ENCODE results near the gene TGFB2. TPM values are rescaled to one million over a fixed set of nuclear protein-coding genes. Genes with fewer than 3 reads are reported as not detected.

Gene TGFB2
- polyA plus RNA-seq, 1 donor from 2014 or later = 0.10 TPM

GRCh38 chr1:218447010-218447689, 102.0 kb downstream of the TGFB2 start:
- Histone ChIP-seq H3K4me2 (ENCODE audit: low read length) (no peak overlapping the region), H3K79me2 (replicated peaks; ENCODE audit: insufficient read depth, low read length) (no peaks in the 10 kb centered on the region), H4K20me1 (ENCODE audit: insufficient read depth) (no peaks in the 10 kb centered on the region), H2AFZ (ENCODE audit: low read depth, low read length) (no peak overlapping the region), H3K9me2 (ENCODE audit: insufficient read depth, low read length) (no peaks in the 10 kb centered on the region), H3K4me3 (ENCODE audit: low read length) (no peak overlapping the region), H3K9ac (ENCODE audit: low read length) (no peak overlapping the region), H3K27me3 (ENCODE audit: insufficient read depth, low read depth, low read length) (no peaks in the 10 kb centered on the region), H3F3A (ENCODE audit: insufficient read depth, low read length, poor library complexity, severe bottlenecking) (no peaks in the 10 kb centered on the region), H3K9me3 (ENCODE audit: low read length) (no peaks in the 10 kb centered on the region), H3K27ac (ENCODE audit: low read length) (no peak overlapping the region), H3K36me3 (ENCODE audit: insufficient read depth, low read length) (no peaks in the 10 kb centered on the region)
- no peak for TF ChIP-seq SMC3 (conservative IDR thresholded peaks at IDR 0.05; ENCODE audit: poor library complexity)
- TF ChIP-seq EP300 (conservative IDR thresholded peaks at IDR 0.05; ENCODE audit: poor library complexity, severe bottlenecking) = no peak
- TF ChIP-seq TAF1 (IDR thresholded peaks at IDR 0.05; ENCODE audit: low read depth) = no peak
- no peak for TF ChIP-seq MXI1 (conservative IDR thresholded peaks at IDR 0.05; ENCODE audit: poor library complexity, severe bottlenecking)
- TF ChIP-seq CTCF (IDR thresholded peaks at IDR 0.05; ENCODE audit: poor library complexity, severe bottlenecking) = no peak
- no peak for TF ChIP-seq RAD21 (conservative IDR thresholded peaks at IDR 0.05)
- no peak for TF ChIP-seq POLR2AphosphoS5 (IDR thresholded peaks at IDR 0.05)
- no peak for TF ChIP-seq REST (IDR thresholded peaks at IDR 0.05; ENCODE audit: borderline replicate concordance)
- no peak for TF ChIP-seq EZH2 (IDR thresholded peaks at IDR 0.05; ENCODE audit: borderline replicate concordance, insufficient read depth, low read length, poor library complexity, severe bottlenecking)

- H4K20me1 ChIP-seq (ENCODE audit: insufficient read depth) = no peaks in the 10 kb centered on the region
- no peaks in the 10 kb centered on the region for H3K79me2 ChIP-seq (replicated peaks; ENCODE audit: insufficient read depth, low read length)
- no peaks in the 10 kb centered on the region for H3K36me3 ChIP-seq (ENCODE audit: insufficient read depth, low read length)
- H3K9me3 ChIP-seq (ENCODE audit: low read length) = no peaks in the 10 kb centered on the region
- H3K27me3 ChIP-seq (ENCODE audit: insufficient read depth, low read depth, low read length) = no peaks in the 10 kb centered on the region
- no peak for TF ChIP-seq POLR2AphosphoS5 (IDR thresholded peaks at IDR 0.05)
- TF ChIP-seq REST (IDR thresholded peaks at IDR 0.05; ENCODE audit: borderline replicate concordance) = no peak
- no peak for TF ChIP-seq EZH2 (IDR thresholded peaks at IDR 0.05; ENCODE audit: borderline replicate concordance, insufficient read depth, low read length, poor library complexity, severe bottlenecking)
- TF ChIP-seq MXI1 (conservative IDR thresholded peaks at IDR 0.05; ENCODE audit: poor library complexity, severe bottlenecking) = no peak
- TF ChIP-seq SMC3 (conservative IDR thresholded peaks at IDR 0.05; ENCODE audit: poor library complexity) = no peak
- TF ChIP-seq TAF1 (IDR thresholded peaks at IDR 0.05; ENCODE audit: low read depth) = no peak
- no peak for TF ChIP-seq CTCF (IDR thresholded peaks at IDR 0.05; ENCODE audit: poor library complexity, severe bottlenecking)
- no peak for TF ChIP-seq RAD21 (conservative IDR thresholded peaks at IDR 0.05)
- no peak for TF ChIP-seq EP300 (conservative IDR thresholded peaks at IDR 0.05; ENCODE audit: poor library complexity, severe bottlenecking)
- H3K4me3 ChIP-seq (ENCODE audit: low read length) = no peak overlapping the region
- no peaks in the 10 kb centered on the region for H3F3A ChIP-seq (ENCODE audit: insufficient read depth, low read length, poor library complexity, severe bottlenecking)
- H3K27ac ChIP-seq (ENCODE audit: low read length) = no peak overlapping the region
- no peak overlapping the region for H3K9ac ChIP-seq (ENCODE audit: low read length)
- H2AFZ ChIP-seq (ENCODE audit: low read depth, low read length) = no peak overlapping the region
- H3K9me2 ChIP-seq (ENCODE audit: insufficient read depth, low read length) = no peaks in the 10 kb centered on the region
- no peak overlapping the region for H3K4me2 ChIP-seq (ENCODE audit: low read length)
Observed at GRCh38 chr1:218451415-218451814, 106.3 kb downstream of the TGFB2 start.

Data from neural cell (in vitro differentiated cells).